HAP-1 (cell line): ENCODE measurements around the gene PALD1.

Experiments
- DNase-seq, 2 experiments: peaks; one replicate each; pipeline ENCODE4 v3.0.0-alpha.2; 2016 to 2020; ENCODE audit warnings: low spot score in 2 of 2
- H3K27me3 ChIP-seq: fragments of 250-450 bp; sonication (Bioruptor Pico); 2 replicates; pipeline ENCODE4 v1.5.1; 2020; ENCODE audit warnings: low read depth, mild to moderate bottlenecking, moderate library complexity
- H3K36me3 ChIP-seq: fragments of 250-450 bp; sonication (Bioruptor Pico); replicated peaks from 2 replicates; pipeline ENCODE4 v1.5.1; 2020; ENCODE audit warnings: mild to moderate bottlenecking
- H3K4me1 ChIP-seq: fragments of 250-450 bp; sonication (Bioruptor Pico); 2 replicates; pipeline ENCODE4 v1.5.1; 2020; ENCODE audit warnings: mild to moderate bottlenecking
- H3K4me3 ChIP-seq: fragments of 250-450 bp; sonication (Bioruptor Pico); 2 replicates; pipeline ENCODE4 v1.5.1; 2020; ENCODE audit warnings: mild to moderate bottlenecking, moderate library complexity
- H3K9me3 ChIP-seq: fragments of 250-450 bp; sonication (Bioruptor Pico); 2 replicates; pipeline ENCODE4 v1.5.1; 2020; ENCODE audit warnings: mild to moderate bottlenecking, moderate library complexity
- in situ Hi-C: fragments of 300-500 bp; cut with MboI; formaldehyde crosslinking; loops from 3 replicates; pipeline ENCODE4 v1.14.3; 2020; ENCODE audit warnings: low sequenced_read_pairs, inconsistent platforms, mixed read lengths

The PALD1 gene

DNA sequence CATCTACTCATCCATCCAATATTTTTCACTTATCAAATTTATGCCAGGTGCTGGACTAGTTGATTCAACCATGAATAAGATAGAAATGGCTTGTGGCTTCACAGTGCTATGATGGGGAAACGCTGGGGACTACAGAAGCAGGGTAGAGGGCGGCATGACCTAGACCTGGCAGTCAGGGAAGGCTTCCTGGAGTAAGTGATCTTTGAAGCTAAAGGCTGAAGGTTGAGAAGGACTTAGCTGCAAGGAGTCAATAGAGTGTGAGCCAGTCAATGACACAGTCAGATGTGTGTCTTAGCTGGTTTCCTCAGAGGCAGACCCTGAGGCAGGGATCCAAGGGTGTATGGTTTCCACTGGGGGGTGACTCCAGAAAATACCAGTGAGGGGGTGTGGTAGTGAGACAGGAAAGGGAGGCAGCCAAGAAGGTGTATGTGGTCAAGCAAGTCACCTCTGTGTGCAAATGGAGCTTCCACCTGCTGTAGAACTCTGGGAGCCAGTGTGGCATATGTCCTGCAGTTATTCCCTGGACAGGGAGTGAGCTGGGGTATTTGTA, 113.7 kb downstream of the PALD1 start:
- Histone ChIP-seq H3K4me1 (no peaks in the 10 kb centered on the region), H3K4me3 (no peak overlapping the region), H3K9me3 (no peaks in the 10 kb centered on the region), H3K27me3 (peaks cover 13% of the 10 kb centered on the region; the same call in 1 of the 2 replicates), H3K36me3 (no peaks in the 10 kb centered on the region)
- in situ Hi-C loops: no loop called here
- DNase-seq: no peak

DNA sequence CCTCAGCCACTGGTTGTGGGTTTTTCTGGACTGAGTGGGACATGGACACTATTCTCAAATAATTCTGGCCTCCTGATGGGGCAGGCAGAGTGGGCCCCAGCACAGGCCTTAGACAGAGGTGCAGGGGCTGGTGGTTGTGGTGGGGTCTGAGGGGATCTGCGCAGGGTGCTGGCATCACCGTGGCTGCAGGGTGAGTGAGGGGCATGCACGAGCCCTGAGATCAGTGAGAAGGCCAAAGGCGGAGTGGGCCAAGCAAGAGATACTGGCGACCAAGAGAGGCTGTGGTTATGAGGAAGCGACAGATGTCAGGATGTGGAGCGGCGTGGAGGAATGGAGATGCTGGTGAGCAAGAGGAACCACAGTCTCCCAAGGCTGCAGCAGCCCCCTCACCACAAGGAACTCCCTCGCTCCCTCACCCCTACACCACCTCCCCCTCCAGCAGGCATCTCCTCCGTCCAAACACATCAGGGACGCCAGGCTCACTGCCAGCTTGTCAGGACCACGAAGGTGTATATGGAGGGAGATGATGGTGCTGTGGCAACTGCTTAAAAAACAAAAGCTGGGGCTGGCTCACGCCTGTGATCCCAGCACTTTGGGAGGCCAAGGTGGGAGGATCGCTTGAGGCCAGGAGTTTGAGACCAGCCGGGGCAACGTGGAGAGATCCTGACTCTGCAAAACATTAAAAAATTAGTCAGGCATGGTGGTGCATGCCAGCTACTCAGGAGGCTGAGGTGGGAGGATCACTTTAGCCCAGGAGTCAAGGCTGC, 114.4 kb downstream of the PALD1 start:
- H3K36me3 ChIP-seq: no peaks in the 10 kb centered on the region
- no peaks in the 10 kb centered on the region for H3K9me3 ChIP-seq
- H3K4me3 ChIP-seq: no peak overlapping the region
- in situ Hi-C loops: no loop called here
- H3K27me3 ChIP-seq: peaks cover 10% of the 10 kb centered on the region; the same call in 1 of the 2 replicates
- H3K4me1 ChIP-seq: no peaks in the 10 kb centered on the region
- no peak for DNase-seq

DNA sequence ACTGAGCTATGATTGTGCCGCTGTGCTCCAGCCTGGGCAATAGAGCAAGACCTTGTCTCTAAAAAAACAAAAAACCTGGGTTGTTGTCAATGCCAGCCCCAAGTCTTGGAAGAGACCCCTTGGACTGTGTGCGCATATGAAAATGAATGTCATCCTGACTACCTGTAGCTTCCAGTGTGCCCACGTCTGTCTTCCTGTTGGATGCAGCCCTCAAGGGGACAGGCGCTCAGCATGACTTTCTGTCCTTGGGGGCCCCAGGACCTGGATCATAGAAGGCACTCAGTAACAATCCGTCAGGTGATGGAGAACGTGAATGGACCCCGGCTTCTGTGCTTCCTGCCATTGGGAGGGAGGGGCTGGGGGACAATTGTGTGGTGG, 114.9 kb downstream of the PALD1 start:
- no peak for DNase-seq
- Histone ChIP-seq H3K9me3 (no peaks in the 10 kb centered on the region), H3K27me3 (peaks cover 8% of the 10 kb centered on the region; the same call in 1 of the 2 replicates), H3K4me3 (no peak overlapping the region), H3K36me3 (no peaks in the 10 kb centered on the region), H3K4me1 (no peaks in the 10 kb centered on the region)
- in situ Hi-C loops: no loop called here

DNA sequence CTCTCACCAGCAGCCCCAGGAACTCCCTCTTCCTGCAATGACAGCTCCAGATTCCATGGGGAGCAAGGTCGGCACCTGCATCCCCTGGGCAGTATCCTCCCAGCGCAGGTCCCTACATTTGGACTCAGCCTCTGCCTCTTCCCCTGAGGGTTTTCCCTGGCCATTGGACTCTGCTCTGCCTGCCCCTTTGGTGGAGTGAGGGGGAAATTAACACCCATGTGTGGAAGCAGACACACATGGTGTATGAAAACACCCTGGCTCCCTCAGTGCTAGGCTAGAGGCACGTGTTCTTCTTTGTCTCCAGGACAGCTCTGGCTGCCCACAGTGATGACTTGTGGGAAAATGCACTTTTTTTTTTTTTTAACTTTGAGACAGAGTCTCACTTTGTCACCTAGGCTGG, 115.6 kb downstream of the PALD1 start:
- Histone ChIP-seq H3K4me3 (no peak overlapping the region), H3K27me3 (0 out of 2 replicates have a peak, but pooled peaks cover 2% of the 10 kb centered on the region), H3K36me3 (no peaks in the 10 kb centered on the region), H3K4me1 (no peaks in the 10 kb centered on the region), H3K9me3 (no peaks in the 10 kb centered on the region)
- in situ Hi-C loops: no loop called here
- DNase-seq: no peak

DNA sequence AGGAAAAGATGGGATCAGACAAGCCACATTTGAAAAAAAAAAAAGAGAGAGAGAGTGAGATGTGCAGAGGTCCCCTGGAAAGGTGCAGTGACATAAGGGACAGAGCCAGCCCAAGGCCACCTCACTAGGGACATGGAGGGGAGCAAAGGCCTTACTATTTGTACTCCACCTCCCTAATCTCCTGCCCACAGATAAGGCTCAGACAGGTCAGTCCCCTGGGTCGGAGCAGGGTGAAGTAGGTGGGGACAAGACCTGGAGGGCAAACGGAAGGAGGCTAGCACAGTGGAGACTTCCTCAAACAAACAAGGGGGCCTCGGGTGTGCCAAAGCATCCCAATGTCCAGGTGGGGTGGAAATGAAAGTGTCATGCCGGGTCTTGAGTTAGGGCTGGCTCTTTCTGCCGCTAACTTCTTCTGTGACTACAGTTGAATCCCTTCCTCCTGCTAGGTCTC, 117.0 kb downstream of the PALD1 start:
- Histone ChIP-seq H3K4me1 (no peaks in the 10 kb centered on the region), H3K4me3 (no peak overlapping the region), H3K27me3 (0 out of 2 replicates have a peak, but pooled peaks cover under 1% of the 10 kb centered on the region), H3K36me3 (no peaks in the 10 kb centered on the region), H3K9me3 (no peaks in the 10 kb centered on the region)
- in situ Hi-C loops: no loop called here
- DNase-seq: no peak

DNA sequence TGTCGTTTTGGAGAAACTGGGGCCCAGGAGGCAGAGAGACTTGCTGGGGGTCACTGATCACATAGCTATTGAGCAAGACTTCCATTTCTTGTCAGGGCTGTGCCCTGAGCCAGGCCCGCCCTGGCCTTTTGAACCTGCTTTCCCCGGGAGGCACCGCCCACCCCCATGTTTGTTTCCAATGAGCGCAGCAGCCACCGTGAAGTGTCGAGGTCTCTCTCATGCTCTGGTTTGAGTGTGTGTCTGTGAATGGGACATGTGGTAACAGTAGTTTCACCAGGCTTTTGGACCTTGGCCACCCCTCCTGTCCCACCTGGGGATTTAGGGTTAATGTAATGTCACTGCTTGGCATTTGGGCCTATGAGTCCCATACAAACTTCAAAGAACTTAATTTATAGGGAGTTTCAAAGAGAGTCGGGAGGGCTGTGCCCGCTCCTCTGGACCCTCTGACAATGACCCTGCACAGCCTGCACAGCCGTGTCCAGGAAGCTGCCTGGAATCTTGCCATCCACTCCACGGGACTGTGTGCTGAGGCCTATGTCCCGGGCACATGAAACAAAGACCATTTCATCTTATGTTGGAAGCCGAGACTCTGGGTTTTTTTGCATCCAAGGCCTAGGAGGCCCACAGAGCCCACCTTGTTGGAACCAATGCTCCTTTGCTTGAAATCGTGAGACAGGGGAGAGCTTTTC, 117.7 kb downstream of the PALD1 start:
- DNase-seq: no peak
- H3K27me3 ChIP-seq: no peaks in the 10 kb centered on the region
- no peak overlapping the region for H3K4me3 ChIP-seq
- in situ Hi-C loops: no loop called here
- no peaks in the 10 kb centered on the region for H3K9me3 ChIP-seq
- H3K36me3 ChIP-seq: no peaks in the 10 kb centered on the region
- no peaks in the 10 kb centered on the region for H3K4me1 ChIP-seq

DNA sequence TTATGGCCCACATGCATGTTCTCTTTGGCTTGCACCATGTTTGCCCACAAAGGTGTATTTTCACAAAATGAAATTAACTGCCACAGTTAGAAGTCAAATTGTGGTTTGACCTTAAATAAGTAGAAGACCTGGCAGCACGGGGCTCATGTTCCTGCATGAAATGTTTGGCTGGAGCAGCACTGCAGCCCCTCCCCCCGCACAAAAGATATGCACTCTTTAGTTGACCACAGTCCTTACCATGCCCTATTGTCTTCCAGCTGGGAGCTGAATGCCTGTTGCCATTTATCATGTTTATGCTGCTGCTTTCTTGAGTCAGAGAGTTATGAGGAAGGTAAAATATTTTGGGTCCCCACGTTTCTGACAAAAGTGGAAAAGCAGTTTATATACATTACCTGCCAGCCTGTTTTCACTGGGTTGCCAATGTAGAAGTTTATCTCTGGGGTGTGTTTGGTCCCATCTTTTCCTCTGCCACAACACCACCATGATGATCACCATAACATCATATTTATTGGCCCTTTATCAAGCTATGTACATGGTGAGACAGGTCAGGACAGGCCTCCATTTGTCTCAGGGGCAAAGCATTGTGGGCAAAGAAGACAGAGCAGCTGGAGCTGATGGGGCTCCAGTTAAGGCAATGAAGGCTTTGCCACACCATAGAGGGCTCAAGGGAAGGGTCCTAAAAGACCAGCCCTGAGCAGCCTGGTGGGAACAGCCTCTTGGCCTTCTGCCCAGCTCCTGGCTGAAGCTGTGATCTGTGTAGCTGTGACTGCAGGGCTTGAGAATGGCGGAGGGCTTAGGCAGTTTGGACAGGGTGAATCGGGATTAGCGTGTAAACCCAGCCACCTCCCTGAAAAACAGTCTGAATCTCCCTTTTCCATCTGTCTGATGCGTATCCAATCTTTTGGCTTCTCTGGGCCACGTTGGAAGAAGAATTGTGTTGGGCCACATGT, 118.6 kb downstream of the PALD1 start:
- in situ Hi-C loops: no loop called here
- Histone ChIP-seq H3K27me3 (no peaks in the 10 kb centered on the region), H3K36me3 (no peaks in the 10 kb centered on the region), H3K4me3 (no peak overlapping the region), H3K4me1 (no peaks in the 10 kb centered on the region), H3K9me3 (no peaks in the 10 kb centered on the region)
- DNase-seq: no peak

DNA sequence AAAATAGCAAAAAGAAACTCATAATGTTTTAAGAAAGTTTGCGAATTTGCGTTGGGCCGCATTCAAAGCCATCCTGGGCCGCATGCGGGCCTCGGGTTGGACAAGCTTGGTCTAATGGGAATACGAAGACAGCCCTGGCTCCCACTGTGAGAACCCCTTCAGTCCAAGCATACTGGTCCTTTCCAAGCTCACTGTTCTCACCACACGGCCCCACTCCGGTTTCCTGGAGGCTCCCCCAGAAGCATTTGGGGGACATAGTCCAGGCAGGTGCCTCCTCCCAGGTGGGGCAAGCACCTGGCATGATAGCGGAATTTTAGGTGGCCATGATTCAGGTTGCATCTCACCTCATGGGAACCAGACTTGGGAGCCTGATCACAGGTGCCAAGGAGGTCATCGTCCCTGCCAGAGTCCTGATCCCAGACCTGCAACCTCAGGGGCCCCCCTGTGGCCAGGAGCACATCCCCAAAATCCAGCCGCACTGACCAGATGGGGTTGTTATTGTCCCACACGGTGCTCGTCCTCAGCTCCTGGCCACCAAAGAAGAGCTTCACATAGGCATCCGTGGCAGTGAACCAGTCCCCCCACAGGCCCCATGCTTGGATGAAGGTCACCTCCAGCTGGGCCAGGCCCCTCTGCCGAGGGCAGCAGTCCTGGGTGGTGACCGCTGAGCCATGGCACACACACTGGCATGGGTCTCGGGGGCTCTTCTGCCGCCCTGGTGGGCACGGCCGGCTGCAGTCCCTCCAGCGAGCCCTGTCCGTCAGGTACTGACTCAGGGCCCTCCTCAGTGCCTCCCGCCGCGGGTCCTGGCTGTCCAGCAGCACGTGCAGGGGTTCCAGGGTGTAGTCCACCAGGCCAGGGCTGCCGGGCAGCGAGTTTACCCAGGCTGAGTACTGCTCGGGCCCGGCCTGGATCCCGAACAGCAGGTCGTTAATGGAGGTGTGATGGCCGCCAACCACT, 119.6 kb downstream of the PALD1 start:
- Histone ChIP-seq H3K4me1 (no peaks in the 10 kb centered on the region), H3K4me3 (no peak overlapping the region), H3K36me3 (no peaks in the 10 kb centered on the region), H3K9me3 (no peaks in the 10 kb centered on the region), H3K27me3 (no peaks in the 10 kb centered on the region)
- DNase-seq: no peak
- in situ Hi-C loops: no loop called here

DNA sequence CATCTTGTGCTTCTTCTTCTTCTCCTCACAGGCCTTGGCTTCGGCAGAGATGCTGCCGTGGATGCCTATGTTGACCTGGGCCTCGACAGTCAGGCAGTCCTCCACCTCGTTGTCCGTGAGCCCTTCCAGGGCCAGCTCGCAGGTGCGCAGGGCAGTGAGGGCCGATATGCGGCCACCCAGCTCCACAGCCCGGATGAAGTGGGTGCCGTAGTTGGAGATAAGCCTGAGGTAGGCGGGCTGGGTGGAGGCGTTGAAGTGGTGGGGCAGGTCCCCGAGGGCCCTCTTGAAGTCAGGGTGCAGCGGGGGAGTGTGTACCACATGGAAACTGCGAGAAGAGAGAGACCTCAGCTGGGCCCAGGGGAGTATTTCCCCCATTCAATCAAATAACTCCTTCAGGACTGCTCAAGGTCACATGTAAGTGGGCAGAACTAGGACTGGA, 120.3 kb downstream of the PALD1 start:
- Histone ChIP-seq H3K4me1 (no peaks in the 10 kb centered on the region), H3K27me3 (no peaks in the 10 kb centered on the region), H3K4me3 (no peak overlapping the region), H3K9me3 (no peaks in the 10 kb centered on the region), H3K36me3 (no peaks in the 10 kb centered on the region)
- DNase-seq: no peak
- in situ Hi-C loops: no loop called here

DNA sequence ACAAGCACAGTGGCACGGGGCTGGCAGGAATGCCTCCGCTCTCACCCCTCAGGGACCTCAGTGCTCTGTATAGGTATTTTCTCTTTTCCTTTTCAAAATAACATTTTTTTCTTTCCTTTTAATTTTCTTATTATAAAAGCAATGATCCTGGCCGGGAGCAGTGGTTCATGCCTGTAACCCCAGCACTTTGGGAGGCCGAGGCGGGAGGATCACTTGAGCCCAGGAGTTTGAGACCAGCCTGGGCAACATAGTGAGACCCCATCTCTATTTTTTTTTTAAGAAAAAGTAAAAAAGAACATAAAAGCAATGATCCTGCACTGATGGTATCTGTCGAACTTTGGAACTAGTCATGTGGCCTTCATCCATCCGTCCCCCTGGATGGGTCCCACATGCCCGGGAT, 120.8 kb downstream of the PALD1 start:
- Histone ChIP-seq H3K27me3 (no peaks in the 10 kb centered on the region), H3K4me3 (no peak overlapping the region), H3K4me1 (no peaks in the 10 kb centered on the region), H3K36me3 (no peaks in the 10 kb centered on the region), H3K9me3 (no peaks in the 10 kb centered on the region)
- in situ Hi-C loops: no loop called here
- no peak for DNase-seq

DNA sequence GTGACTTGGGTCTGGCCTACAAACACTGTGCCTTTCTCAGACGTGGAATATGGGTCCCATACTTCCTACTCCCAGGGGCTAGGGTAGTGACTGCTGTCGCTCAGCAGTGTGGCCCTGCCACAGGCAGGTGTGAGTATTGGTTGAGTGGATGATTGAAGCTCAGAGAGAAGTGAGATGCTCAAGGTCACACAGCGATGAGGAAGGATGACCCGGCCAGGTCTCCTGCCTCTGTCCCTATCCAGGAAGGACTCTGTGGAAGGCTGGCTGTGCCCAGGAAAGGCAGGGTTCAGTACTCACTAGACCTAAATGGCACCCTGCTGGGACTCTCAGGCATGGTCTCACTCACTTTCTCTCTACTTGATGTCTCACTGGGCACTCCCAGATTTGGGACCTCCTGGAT, 121.2 kb downstream of the PALD1 start:
- Histone ChIP-seq H3K27me3 (no peaks in the 10 kb centered on the region), H3K4me3 (no peak overlapping the region), H3K4me1 (no peaks in the 10 kb centered on the region), H3K9me3 (no peaks in the 10 kb centered on the region), H3K36me3 (no peaks in the 10 kb centered on the region)
- no peak for DNase-seq
- in situ Hi-C loops: no loop called here

DNA sequence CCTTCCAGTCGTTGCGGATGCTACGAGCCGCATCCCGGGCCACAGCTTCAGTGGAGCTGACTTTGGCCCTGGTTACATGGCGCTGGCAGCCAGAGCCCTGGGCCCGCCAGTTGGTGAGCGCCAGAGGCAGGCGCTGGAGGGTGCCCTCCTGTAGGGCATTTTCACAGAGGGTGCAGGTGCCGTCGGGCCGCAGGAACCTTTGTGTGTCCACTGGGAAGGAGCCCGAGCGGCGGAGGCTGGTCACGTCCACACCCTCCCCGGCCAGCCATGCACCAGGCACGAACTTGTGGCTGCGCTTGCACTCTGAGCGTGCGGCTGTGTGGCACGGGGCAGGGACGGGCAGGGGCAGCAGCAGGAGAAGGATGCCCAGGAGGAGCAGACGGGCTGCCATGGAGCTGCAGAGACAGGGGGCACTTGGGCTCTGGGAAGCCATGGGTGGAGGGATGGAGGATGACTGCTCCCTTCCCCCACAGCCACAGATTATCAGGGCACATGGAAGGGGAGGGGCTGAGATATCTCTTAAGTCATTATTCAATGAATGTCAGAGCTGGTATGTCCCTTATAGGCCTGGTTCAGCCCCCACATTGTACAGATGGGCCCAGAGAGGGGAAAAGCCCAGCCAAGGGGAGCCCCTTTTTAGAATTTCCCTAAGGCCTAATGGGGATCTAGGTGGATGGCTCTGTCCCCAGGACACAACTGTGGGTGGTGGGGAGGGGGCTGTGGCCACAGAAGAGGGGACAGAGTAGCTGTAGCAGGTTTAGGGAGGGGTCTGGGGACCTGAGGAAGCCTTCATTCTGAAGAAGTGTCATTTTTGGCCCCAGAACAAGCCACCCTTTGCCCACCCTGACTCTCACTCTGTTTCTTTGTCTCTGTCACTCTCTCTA, 122.2 kb downstream of the PALD1 start:
- H3K27me3 ChIP-seq: no peaks in the 10 kb centered on the region

More for the DNA sequence above, 122.2 kb downstream of the PALD1 start:
- H3K9me3 ChIP-seq: no peaks in the 10 kb centered on the region
- in situ Hi-C loops: no loop called here
- H3K4me1 ChIP-seq: no peaks in the 10 kb centered on the region
- H3K4me3 ChIP-seq: no peak overlapping the region
- no peak for DNase-seq
- H3K36me3 ChIP-seq: no peaks in the 10 kb centered on the region
